Placental pericyte (primary cell): Measurements from ENCODE around the gene PLEKHM3. TPM values are rescaled to one million over a fixed set of nuclear protein-coding genes. Genes with fewer than 3 reads are reported as not detected.

Experiments
- small RNA-seq: library from RNA; depleted of rRNA; stranded (forward); fragments of <200 nt; gene quantifications from one replicate; pipeline ENCODE3, GENCODE V24; 2012; ENCODE audit warnings: low replicate concordance
- total RNA-seq: library from RNA; depleted of rRNA; stranded (reverse); fragments of >200 nt; gene quantifications from 2 replicates; pipeline ENCODE4 v1.2.3, GENCODE V29; 2012

PLEKHM3 gene, protein sequence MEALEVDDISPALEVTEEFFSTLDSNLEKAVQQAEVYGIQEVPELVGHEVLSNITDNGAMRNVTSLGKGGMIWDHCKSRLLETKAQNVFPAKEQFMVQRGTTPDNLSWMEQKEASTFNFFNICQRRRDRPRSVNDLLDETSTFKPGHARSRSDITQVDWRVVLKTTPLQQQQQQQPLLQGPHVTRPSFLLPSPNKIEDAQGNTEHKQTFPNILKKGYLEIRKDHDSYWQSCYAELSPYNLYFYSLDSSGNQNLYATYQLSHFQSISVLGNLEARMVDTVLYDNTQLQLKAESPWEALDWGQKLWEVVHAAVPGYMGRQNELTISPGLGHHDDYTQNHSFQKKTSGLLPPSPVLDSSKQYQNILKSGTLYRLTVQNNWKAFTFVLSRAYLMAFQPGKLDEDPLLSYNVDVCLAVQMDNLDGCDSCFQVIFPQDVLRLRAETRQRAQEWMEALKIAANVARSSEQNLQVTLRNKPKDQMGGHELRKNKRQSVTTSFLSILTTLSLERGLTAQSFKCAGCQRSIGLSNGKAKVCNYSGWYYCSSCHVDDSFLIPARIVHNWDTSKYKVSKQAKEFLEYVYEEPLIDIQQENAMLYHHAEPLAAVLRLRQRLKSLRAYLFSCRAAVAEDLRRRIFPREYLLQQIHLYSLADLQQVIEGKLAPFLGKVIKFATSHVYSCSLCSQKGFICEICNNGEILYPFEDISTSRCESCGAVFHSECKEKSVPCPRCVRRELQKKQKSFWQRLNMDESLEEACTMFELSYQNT
- total RNA-seq: 10.1 and 13.6 TPM in 2 replicates

GRCh38 chr2:208025037-208025813 lies at the start of gene PLEKHM3:
PLEKHM3 (minus strand) TSS chr2:208025527; CDS start chr2:208001639, 23,888 bp downstream.

Small RNA genes lying within 50 kb of the gene (small RNA-seq; reads per million reads assigned to genes)
- gene RNA5SP116 (not detected), gene RNU6-360P (not detected)

Other genes with a start within 250 kb of the PLEKHM3 start
- gene CRYGD, start 99.0 kb upstream of the PLEKHM3 start, total RNA-seq: not detected in 2 replicates
- not detected in 2 replicates for gene CRYGC, start 104.3 kb upstream of the PLEKHM3 start, total RNA-seq
- gene CRYGB, start 120.6 kb upstream of the PLEKHM3 start, total RNA-seq: not detected in 2 replicates
- not detected in 2 replicates for gene CRYGA, start 138.1 kb upstream of the PLEKHM3 start, total RNA-seq
- not detected in 2 replicates for gene C2orf80, start 164.5 kb upstream of the PLEKHM3 start, total RNA-seq
- 129 and 246 TPM in 2 replicates for gene IDH1, start 229.5 kb upstream of the PLEKHM3 start, total RNA-seq
- gene PIKFYVE, start 240.7 kb upstream of the PLEKHM3 start, total RNA-seq: 37.0 and 41.9 TPM in 2 replicates